ENCODE results near the gene SYNJ1.

- TF ChIP-seq CTCF (IDR thresholded peaks at IDR 0.05): no peak
- TF ChIP-seq POLR2A (IDR thresholded peaks at IDR 0.05): no peak
Measured at GRCh38 chr21:32658524-32658923, 69.3 kb downstream of the SYNJ1 start.
